SKM-1 treated with dmso at 0.1 percent for 144 hours (cell line): ENCODE data around the gene CD9.

ENCODE experiments used
- DNase-seq: peaks from one replicate; lab custom pipeline; 2025; ENCODE audit not compliant: unreplicated experiment; lab: John Stamatoyannopoulos, UW

The CD9 gene

DNA sequence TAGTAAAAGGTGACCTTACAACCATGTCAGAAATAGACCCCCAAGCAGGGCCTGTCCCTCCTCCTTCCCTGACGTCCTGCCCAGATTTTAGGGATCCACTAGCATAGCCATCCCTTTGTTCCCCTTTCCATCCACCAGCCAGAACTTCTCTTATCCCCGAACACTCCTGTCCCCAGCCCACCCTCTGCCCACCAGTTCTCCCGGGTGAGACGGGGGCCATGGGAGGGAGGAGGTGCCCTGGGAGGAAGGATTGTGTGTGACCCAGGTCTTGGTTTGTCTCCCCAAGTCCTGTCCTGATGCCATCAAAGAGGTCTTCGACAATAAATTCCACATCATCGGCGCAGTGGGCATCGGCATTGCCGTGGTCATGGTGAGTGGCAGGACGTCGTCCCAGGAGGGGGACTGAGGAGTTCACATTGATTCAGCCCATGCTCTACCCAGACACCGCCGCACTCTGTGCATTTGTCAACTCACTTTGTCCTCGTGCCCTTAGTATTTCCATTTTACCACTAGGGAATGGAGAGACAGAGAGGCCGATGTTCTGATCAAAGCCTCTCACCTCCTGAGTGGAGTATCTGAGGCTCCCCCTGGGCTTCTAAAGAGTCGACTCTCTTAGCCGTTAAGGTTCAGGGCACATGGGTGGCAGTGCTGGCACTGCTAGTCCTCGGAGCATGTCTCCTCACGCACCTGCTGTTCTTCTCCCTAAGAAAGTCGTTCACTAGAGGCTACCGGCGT, 35.9 kb downstream of the CD9 start:
- DNase-seq, result no peak

DNA sequence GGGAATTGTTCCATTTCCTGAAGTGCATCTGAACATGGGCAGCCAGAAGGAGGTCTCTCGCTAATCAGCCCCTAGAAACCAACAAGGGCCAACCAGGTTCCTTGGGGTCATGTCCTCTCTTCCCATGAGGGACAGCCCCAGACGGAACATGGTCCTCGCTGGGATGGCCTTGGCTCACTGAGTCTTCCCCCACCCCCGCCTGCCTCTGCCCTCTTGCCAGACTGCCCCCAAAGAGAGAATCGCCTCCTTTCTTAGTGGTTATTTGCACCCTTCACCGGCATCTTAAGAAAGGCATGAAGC, 36.4 kb downstream of the CD9 start:
- DNase-seq, result no peak

DNA sequence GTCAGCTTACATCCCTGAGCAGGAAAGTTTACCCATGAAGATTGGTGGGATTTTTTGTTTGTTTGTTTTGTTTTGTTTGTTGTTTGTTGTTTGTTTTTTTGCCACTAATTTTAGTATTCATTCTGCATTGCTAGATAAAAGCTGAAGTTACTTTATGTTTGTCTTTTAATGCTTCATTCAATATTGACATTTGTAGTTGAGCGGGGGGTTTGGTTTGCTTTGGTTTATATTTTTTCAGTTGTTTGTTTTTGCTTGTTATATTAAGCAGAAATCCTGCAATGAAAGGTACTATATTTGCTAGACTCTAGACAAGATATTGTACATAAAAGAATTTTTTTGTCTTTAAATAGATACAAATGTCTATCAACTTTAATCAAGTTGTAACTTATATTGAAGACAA, 37.6 kb downstream of the CD9 start:
- no peak for DNase-seq

DNA sequence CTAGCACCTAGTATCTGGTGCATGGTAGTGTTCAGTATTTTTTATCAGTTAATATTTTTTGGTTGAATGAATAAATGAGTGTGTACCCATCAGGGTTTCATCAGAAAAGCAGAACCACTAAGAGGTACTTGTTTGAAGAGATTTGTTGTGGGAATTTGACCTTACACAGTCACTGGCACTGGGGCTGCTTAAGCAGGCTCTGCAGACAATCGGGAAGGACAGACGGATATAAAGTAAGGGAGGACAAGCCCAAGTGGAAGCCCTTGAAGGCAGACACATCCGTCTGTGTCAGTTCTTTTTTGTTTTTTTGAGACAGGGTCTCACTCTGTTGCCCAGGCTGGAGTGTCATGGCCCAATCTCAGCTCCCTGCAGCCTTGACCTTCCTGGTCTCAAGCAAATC, 38.7 kb downstream of the CD9 start:
- no peak for DNase-seq

DNA sequence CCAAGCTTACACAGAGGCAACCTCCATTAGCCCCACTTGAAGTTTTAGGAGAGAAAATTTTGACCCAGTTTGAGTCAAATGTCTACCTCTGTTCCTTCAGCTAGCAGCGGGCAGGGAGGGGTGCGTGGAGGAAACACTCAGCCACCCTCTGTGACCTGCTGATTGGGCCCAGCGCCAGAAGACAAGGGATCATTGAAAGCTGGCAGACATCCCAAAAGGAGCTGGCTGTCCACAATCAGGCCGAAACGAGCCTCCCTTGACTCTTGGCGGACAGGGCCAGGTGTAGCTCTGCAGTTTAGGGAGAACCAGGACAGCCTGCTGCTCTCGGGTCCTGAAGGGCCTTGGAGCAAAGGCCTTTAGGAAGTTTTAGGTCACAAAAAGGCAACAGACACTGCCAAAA, 41.3 kb downstream of the CD9 start:
- DNase-seq, result no peak

DNA sequence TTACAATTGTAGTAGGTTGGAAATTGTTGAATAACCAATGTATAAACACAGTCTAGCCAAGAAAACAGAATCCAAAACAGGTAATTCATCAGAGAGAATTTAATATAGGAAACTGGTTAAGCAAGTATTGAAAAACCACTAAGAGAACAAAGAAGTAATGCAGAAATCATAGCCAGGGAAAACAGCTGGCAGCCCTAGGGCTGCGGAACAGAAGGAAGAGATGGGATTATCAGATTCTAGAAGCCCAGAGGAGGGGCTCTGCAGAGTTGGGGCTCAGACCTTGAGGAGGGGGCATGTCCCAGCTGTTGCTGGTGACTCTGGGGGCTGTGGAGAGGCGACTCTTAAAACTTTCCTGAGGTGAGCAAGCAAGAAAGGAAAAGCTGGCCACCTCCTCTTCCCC, 49.4 kb downstream of the CD9 start:
- no peak for DNase-seq

DNA sequence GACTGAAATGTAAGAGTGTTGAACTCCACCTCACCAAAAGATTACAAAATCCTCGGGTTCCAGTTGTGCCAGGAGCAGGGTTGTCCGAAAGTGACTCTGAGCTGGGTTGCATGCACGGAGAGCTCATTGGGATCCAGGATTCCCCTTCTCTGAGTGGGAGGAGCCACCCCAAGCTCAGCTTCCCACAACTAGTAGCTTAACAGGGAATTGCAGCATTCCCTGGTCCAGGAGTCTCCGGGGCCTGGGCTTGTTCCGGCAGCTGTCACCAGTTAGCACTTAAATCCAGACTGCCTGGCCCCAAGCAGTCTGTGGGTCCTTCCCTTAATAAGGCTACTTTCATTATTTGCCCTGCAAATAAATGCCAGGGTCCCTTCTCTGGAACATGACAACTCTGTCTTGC, 50.1 kb downstream of the CD9 start:
- DNase-seq, result no peak

DNA sequence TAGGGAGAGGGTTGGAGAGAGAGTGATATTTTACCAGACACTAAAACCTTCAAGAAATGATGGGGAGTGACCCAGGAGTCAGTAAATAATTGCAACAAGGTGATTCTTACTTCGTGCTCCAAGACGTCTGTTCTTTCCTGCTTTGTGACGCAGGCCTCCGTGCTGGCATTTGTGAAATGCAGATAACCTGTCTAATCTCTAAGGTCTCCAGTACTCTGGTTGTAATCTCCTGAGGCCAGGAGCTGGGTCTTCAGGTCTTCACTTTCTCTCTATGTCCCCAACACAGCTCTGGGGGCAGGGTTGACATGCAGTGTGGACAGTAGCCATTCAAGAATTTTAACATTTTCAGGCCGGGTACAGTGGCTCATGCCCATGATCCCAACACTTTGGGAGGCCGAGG, 53.1 kb downstream of the CD9 start:
- no peak for DNase-seq

DNA sequence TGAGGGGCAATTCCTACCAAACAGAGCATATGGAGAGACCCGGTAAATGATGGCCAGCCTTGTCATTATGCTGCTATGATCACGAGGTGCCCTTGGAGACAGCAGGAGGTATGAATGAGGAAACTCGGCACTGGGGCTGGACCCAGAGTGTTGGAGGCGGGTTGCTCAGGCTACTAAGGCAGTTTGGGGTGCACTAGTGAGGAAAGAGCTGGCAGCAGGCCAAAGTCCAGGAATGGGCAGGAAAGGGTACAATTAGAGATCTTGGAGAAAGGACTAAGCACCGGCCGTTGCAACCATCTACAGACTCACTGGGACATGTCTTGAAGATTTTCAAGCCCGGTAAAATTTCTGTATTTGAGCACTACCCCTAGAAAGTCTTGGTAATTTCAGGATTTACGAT, 54.3 kb downstream of the CD9 start:
- DNase-seq, result no peak

DNA sequence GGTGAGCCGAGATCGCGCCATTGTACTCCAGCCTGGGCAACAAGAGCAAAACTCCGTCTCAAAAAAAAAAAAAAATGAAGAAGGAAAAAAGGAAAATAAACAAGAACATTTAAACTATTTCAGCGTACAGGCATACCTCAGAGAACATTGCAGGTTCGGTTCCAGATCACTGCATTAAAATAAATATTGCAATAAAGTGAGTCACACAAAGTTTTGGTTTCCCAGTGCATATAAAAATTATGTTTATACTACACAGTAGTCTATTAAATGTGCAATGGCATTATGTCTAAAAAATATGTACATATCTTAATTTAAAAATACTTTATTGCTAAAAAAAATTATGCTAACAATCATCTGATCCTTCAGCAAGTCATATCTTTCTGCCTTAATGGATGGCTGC, 56.8 kb downstream of the CD9 start:
- no peak for DNase-seq

DNA sequence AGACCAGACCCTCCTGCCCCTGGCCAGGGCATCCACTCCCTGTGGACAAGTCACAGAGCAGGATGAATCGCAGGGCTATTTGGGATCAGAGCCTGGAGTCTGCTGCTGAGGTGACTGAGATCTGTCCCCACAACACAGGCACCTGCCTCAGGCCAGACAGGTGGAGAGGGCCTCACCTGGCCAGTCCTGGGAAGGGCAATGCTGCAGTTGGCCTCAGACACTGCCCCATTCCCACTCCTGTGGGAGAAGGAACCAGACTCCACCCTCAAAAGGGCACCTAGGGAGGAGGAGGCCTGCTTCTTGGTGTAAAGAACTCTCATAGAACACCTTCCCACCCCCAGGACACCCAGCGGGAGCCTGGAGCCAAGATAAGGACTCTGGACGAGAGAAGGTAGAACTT, 62.0 kb downstream of the CD9 start:
- DNase-seq, result no peak

DNA sequence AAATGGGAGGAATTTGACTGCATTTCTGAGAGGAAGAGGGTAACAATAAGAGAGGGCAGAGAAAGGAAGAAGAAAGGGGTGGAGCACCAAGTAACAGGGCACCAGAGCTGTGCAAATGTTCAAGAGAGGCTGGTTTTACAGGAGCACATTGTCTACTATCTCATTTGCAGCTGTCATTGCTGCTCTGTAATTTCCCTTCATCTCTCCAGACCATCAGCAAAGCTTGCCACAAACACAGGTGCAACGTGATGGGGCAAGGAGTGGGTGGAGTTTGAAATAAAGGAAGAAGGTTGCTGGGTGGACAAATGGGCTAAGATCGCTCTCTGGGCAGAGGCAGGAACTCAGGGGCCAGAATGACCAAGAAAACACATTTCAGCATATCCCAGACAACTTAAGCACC, 62.4 kb downstream of the CD9 start:
- no peak for DNase-seq

DNA sequence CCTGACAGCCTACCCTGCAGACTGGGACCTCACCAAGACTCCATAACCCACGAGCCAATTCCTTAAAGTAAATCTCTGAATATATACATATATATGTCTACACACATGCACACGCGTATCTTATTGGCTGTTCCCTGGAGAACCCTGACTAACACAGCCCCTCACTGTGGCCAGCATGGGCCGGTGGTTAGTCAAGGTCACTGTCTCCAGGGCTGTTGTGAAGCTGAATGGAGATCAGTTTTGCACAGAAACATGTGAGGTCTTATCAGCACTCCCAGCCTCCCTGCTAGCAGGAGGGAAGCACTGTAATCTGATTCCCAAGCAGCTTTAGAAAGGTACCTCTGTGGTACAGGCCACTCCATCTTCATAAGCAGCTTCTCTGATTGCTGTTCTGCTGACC, 63.7 kb downstream of the CD9 start:
- no peak for DNase-seq

DNA sequence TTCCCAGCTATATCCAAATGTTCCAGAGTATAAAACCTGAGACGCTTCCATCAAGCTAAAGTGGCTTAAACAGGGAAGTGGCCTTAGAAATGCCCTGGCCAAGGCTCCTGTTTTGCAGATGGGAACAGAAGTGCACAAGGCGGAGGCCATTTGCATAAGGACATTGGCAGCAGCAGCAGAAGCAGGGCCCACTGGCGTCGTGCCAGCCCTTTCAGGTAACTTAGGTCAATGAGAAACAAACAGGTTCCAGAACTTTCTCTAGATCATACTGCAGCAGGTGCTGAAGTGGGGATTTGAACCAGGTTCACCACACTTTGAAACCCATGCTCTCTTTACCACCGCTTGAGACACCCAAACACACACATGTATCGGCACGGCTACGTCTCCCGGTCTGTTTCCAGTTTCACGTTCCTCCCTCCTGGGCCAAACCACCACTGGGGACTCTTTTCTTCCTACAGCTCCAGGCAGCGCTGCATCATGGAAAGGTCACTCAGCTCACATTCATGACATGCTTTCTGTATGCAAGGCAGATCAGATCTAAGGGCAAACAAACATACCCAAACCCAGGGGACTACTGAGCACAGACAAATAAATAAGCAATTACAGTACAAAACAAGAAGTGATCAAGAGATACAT, 64.3 kb downstream of the CD9 start:
- DNase-seq, result no peak

DNA sequence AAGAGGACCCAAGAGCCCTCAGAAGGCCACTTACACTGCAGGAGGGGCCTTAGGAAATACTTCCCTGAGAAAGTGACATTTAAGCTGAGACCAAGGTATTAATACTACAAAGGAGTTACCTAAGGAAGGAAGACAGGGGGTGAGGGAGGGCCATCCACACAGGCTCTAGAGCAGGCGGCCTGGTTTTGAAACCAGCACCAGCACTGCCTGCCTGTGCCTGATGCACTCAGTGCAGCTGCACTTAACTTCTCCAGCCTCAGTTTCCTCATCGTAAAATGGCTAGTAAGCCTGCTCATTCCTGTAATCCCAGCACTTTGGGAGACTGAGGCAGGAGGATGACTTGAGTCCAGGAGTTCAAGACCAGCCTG, 64.8 kb downstream of the CD9 start:
- DNase-seq, result no peak

DNA sequence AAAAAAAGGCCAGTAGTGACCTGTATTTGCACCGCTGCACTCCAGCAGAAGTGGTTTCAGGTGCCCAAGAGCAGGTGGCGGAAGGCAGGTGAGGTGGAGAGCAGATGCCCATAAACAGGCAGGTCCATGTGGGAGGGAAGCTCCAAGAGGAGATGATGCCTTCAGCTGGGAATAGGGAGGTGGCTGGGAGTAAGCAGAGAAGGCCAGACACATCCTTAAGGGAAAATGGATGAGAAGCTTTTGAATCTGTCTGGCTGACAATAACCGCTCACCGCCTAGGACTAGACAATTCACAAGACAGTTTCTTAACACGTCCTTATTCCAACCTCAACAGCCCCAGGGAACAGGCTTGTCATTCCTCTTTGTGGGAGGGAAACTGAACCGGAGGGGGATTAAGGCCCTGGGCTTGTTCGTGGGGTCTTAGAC, 66.4 kb downstream of the CD9 start:
- no peak for DNase-seq

DNA sequence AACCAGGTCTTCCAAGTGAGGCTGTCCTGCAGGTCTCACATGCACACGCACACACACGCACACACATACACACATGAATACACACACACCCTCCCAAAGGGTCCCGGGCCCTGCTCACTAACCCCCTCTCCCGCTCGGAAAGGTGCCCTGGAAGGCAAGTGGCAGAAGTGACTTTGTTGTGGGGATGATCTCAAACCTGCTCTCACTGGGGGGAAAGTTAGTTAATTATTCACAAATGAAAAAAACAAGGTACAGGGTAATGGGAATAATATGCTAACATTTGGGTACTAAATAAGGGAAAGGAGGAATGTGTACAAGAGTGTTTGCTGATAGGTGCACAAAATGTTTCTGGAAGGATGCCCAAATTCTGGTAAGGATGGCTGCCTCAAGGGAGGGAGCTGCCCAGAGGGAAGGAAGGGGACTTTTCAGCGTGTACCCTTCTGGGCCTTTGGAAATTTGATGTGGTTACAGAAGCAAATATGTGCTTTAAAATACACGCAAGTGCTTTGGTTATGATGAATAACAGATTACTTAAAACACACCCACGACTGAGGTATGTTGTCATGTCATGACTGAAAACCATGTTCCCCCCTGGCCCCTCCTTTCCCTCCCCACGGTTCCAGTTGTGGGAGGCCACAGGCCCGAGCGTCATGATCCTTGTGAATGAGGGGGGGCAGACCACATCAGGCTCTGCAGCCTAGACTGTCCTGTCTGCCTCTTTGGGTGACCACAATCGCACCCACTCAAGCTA, 66.9 kb downstream of the CD9 start:
- no peak for DNase-seq

DNA sequence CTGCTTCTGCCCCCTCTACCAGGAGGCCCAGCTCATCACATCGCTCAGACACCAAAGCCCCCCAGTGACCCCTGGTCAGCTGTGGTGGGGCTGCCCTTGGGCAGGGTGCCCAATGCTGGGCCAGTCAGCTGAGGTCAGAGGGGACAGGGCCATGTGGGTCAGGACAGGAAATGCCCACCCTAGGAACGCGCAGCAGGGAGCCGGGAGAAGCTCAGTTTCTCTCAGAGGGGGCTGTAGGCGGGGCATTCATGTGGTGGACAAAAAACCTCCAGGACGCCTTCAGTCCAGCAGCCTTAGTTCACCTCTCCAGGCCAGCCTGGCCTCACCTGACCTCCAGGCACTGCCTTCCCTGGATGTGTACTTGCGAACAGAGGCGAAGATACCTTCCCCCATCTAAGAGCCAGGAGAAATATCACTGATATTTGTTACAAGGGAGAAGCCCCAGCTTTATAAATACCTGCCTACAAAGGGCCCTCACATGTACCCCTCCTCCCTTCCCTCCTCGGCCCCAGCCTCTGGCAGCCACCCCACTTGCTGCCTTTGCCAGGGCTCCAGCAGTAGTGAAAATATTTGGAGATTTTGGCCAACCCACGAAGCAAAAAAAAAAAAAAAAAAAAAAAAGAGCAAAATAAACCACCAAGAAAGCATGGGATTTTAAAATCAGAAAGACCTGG, 68.4 kb downstream of the CD9 start:
- DNase-seq, result no peak

DNA sequence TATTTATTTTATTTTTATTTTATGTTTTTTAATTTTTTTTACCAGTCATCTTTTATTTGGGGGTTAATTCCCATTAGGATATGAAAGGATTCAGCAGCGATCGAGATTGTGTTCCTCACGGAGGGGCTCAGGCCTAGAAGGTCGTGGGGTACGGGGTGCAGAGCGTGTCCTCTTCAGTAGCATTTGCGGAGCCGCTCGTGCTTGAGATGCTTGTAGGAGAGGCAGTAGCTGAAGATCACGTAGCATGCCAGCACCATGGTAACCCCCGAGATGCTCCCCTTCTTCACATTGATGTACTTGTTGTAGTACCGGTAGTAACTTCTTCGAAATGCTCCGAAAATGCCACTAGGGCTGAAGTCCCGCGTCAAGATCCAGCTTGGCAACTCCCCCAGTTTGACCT, 69.8 kb downstream of the CD9 start:
- DNase-seq, result no peak

DNA sequence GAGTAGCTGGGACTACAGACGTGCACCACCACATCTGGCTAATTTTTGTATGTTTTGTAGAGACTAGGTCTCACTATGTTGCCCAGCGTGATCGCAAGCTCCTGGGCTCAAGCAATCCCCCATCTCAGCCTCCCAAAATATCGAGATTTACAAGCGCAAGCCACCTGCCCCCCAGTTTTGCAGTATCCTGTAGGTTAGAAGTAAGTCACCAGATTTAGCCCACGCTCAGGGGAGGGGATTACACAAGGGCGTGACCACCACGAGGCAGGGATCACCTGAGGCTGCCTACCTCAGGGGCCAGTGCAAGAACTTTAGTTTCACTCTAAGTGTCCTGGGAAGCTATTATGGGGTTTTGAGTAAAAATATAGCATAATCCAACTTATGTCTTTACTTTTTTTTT, 71.1 kb downstream of the CD9 start:
- no peak for DNase-seq

DNA sequence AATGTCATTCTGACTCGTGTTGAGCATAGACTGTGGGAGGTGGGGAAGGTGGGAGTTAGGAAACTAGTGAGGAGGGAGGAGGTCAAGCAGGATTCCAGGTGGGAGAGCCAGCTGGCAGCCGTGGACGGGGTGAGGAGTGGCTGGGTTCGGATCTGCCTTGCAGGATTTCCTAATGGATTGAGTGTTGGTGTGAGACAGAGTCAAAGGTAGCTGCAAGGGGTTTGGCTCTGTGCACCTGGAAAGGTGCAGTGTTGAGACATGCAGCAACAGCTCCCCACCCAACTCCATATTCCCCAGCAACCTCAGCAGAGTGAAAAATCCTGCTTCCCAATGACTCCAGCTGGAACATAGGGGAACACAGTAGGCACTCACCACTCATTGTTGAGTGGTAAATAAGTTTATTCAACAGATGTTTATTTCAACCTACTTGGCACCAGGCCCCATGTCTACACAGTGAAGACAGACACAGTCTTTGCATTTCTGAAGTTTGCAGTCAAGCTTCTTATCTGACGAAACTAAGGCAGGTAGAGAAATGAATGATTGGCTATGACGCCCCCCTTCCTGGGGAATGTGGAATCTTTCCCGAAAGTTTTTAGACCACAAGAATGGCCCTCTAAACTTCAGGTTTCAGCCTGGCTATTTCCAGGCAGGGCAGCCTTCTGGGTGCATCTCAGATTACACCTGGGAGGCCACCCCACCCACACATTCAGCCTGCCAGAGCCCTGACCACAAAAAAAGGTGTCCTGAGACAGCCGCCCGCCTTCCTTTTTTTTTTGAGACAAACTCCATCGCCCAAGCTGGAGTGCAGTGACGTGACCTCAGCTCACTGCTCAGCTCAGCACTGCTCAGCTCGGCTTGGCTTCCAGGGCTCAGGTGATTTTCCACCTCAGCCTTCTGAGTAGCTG, 72.4 kb downstream of the CD9 start:
- no peak for DNase-seq
